Renal cortex interstitium (tissue), 11 donors: ENCODE measurements around the gene CCP110. TPM values are rescaled to one million over a fixed set of nuclear protein-coding genes. Genes with fewer than 3 reads are reported as not detected.
"Not testable (repeated sequence)": the region's sequence is repeated elsewhere in the genome, so short reads cannot be mapped to it uniquely, and the experiment has no call there.

ENCODE experiments used
- DNase-seq, 11 donors: peaks; one replicate each; pipeline ENCODE4 v3.0.0-alpha.2; 2013; ENCODE audit warnings: low read depth in 9 of 11, low spot score in 4 of 11; ENCODE audit errors: extremely low read depth in 1 of 11
- polyA plus RNA-seq, 3 donors: library from polyadenylated mRNA; unstranded; fragments of 120-200 nt; gene quantifications; one replicate each; pipeline ENCODE4 v1.2.1, GENCODE V29; 2013; ENCODE audit not compliant: insufficient read length in 3 of 3

Gene CCP110
- polyA plus RNA-seq, 3 donors, result 22.8 to 37.1 (median 29.9) TPM

DNA sequence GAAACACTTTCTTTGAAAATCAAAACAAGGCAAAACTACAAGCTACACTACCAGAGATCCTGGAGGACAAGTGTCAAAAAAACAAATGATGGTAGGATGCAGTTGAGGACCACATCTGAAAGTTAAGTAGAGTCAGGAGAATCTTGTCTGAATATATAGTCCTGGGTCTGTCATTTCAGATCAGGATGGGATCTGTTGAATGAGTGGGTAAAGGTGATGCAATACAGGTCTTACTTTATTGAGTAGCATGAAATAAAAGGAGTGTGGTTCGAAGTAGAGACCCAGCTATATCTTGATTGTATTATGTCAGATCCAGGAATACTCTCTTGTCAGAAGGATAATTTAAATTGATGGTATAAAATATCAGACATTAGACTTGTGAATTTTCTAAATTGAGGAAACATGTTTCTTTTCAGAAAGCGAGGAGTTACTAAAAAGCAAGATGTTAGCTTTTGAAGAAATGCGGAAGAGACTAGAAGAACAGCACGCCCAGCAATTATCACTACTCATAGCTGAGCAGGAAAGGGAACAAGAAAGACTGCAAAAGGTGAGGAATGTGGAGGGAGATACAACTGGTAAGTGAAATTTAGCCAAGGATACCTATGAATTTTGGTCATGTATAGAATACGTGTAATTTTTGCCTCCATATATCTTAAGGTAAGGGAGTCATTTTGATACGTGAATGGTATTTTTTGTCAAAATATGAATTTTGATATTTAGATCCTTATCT, 16.7 kb downstream of the CCP110 start:
- no peak for DNase-seq

DNA sequence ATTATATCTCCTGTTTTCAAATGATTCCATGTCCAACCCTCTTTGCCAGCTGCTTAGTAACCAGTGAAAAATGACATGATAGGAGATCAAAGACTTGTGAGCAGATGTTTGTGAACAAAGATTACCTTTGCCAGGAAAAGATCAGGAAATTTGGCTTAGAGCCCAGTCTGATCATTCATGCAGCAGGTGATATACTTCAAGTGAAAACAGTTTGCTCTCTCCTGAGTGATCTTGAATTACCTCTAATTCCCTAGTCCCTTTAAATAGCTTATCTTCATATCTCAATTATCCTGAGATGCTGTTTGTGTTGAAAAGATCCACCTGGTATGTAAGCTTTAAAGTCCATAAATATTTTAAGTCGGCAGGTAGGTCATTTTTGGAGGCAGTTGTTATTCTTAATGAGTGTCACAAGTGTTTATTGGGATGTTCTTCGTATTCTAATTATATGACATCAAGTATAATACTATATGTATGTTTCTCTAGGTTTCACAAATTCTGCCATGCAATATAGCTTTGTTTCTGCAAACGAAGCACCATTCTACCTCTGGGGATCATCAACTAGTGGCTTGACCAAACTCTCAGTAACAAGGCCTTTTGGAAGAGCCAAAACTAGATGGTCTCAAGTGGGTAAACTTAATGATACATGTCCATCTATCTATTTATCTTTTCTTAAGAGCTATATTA, 18.5 kb downstream of the CCP110 start:
- DNase-seq, result no peak

DNA sequence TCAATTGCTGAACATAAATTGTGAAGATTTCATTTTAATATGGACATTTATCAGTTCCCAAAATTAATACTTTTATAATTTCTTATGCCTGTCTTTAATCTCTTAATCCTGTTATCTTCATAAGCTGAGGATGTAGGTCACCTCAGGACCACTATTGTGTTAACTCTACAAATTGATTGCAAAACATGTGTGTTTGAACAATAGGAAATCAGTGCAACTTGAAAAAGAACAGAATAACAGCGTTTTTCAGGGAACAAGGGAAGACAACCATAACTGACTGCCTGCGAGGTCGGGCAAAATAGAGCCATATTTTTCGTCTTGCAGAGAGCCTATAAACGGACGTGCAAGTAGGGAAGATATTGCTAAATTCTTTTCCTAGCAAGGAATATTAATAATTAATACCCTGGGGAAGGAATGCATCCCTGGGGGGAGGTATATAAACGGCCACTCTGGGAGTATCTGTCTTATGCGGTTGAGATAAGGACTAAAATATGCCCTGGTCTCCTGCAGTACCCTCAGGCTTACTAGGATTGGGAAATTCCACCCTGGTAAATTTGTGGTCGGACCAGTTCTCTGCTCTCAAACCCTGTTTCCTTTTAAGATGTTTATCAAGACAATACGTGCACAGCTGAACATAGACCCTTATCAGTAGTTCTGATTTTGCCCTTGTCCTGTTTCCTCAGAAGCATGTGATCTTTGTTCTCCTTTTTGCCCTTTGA, 19.7 kb downstream of the CCP110 start:
- DNase-seq, result not testable (repeated sequence)

DNA sequence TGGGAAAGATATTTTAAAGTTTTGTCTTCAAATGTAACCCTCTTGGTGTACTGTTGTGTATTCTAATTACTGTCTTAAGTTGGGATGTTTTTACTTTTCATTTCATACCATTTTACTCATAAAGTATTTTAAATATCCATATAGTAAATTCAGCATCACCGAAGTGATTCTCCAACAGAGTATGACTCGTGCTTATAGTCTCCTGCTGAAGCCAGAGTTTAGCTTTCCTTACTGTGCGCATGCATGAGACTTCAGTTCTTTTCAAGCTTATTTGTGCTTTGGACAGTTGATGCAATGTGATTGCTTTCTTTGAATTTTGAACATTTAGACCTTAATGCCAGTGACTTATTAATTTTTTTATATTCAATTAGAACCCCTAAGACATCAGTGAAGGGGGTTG, 24.4 kb downstream of the CCP110 start:
- no peak for DNase-seq

DNA sequence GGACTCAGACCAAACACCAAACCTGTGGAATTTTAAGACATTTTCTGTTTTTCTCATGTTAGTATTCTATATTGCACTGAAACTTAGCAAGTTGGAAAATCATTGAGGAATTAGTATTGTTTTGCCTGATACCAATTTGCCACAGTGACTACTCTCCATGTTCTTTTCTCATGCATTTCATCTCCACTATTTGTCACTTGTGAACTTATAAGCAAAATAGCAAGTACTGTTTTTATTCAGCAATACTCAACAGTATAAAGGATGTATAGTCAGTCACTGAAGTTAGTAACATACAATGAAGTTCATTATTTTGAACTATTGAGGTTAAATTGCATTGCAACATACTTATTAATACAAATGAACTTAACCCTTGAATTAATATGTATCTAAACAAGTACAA, 25.9 kb downstream of the CCP110 start:
- DNase-seq, result no peak

DNA sequence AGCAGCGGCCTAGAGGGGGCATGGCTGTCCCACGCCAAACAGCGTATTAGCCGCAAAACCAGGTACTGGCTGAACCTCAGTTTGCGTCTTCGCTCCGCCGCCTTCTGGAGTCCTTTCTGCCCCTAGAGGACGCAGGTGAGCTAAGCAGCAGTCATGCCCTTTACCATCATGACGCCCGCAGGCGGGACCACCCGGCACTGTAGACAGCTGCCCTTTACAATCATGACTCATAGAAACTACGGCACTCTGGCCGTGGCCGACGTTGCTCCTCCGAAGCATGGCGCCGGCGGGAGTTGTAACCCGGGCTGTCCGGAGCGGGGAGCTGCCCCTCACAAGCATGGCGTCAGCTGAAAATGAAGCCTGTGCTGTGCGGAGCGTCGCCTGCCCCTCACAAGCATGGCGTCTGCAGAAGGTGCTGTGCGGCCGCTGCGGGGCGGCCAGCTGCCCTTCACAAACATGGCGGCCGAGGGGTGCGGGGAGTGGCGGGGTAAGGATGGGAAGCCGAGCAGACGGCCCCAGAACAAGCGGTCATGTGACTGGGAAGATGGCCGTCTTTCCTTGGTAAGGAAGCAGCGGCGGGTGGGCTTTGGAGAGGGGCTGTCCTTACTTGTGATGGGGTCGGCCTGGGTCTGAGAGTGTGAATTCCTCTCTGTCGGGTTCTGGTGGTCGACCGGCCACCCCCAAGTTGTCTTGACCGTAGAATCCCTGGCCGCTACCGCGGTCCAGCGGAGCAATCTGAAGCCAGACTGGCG, 31.6 kb downstream of the CCP110 start, which contains the start of gene VPS35L:
TSS of gene VPS35L (plus strand) at position 518 of the 752 bp plus-strand sequence. CDS start at position 545, 27 bp downstream.
- peak; percentile 96 to 99 (median 98) for DNase-seq

DNA sequence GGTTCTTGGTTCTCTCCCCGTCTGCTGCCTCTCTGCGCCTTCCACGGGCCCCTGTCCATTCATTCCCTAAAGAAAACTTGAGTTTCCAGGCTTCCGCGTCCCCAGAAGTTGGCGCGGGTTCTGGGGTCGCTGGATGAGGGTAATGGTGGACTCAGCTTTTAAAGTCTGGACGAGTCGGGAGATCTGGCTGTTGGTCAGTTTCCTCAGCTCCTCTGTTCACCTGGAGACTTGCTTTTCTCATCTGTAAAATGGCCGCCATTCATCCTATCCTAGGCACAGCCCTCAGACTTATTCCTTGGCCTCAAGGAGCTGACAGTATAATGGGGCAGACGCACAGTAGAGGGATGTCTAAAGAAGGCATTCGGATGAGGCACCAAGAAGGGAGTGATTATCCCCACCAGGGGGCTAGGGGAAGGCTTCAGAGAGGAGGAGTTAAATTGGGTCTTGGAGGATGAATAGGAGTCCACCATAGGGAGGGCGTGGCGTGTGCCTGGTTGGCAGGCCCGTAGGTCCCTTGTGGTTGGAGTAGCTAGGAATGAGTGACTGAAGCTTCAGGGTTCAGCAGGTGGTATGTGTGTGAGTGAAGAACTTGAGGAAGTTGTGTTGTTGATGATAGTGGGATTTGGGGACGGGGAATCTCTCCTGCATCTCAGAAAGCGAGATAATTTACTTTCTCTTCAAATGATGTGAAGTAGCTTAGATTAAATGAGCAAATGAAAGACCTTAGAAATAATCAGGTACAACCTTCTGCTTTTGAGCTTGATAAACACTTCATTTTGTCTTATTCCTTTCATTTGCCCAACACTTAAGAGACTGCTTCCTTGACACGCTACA, 32.4 kb downstream of the CCP110 start:
- peak in 3 of 11 donors; percentile 2 to 15 (median 15) for DNase-seq

DNA sequence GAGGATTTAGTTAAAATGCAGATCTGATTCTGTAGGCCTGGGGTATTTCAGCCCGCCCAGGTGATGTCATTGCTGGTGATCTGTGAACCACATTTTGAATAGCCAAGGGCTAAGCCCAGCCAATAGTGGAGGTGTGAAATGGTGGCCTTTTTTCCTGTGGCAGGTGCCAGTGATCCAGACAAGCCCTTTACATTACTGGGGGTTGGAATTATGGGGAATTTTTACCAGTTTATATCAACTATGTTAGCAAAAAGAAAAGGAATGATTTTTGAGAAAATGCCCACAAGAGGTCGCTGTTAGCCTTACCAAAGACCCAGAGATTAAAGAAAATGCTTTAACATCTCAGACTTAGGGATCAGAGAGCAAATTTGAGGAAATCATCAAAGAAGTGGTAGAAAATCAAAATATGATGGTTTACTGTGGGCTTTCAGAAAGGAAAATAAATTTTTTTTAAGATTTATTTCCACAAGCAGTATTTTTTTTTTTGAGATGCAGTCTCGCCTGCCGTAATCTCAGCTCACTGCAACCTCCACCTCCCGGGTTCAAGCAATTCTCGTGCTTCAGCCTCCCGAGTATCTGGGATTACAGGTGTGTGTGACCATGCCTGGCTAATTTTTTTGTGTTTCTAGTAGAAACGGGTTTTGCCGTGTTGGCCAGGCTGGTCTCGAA, 35.6 kb downstream of the CCP110 start:
- peak in 5 of 11 donors; percentile 26 to 53 (median 37) for DNase-seq

DNA sequence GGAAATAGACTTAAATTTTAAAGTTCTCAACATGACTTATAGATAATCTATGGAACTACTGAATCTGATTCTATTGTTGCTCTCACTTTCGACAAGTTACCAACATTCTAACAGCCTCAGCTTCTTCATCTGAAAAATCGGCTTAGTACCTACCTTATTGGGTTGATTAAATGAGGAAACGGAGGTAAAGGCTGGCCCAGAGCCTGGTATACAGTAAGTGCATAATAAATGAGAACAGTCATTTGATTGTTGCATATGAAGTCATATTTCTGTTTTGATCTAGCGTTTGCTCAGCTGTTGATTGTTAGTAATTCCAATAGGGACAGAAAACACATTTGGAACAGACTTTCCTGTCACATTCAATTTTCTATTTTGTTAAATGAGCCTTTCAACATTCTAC, 36.3 kb downstream of the CCP110 start:
- no peak for DNase-seq

DNA sequence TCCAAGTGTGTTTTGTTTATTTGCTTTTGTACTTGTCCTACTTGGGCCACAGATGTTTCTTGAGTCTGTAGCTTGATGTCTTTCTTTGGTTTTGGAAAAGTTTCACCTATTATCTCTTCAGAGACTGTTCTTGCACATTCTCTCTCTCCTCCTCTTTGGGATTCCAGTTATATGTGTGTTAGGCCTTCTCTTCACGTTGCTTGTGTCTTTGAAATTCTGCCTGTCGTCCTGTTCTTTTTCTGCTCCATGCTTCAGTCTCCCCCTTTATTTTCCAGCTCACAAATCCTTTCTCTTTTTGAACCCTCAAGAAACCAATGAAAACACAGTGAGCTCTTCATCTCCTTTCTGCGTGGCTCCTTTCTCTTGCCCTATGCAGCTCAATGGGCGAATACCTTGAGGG, 39.6 kb downstream of the CCP110 start:
- DNase-seq, result no peak

DNA sequence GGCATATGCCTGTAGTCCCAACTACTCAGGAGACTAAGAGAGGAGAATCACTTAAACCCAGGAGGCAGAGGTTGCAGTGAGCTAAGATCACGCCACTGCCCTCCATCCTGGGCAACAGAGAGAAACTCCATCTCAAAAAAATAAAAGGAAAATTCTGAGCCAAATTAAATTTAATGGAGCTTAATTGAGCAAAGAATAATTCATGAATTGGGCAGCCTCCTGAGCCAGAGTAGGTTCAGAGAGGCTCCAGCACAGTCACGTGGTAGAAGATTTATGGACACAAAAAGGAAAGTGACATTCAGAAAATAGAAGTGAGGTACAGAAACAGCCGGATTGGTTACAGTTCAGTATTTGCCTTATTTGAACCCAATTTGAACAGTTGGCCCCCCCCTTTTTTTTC, 42.6 kb downstream of the CCP110 start:
- no peak for DNase-seq

DNA sequence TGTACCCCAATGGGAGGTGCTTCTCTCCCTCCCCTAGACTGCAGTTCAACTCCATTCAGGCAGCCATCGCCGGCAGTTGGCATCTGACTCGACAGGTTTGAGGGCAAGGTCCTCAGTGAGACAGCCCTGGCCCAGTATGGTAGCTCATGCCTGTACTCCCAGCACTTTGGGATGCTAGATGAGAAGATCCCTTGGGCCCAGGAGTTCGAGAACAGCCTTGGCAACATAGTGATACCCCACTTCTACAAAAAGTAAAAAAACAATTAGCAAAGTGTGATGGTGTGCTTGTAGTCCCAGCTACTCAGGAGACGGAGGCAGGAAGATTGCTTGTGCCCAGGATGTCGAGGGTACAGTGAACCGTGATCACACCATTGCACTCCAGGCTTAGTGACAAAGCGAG, 43.8 kb downstream of the CCP110 start:
- no peak for DNase-seq

DNA sequence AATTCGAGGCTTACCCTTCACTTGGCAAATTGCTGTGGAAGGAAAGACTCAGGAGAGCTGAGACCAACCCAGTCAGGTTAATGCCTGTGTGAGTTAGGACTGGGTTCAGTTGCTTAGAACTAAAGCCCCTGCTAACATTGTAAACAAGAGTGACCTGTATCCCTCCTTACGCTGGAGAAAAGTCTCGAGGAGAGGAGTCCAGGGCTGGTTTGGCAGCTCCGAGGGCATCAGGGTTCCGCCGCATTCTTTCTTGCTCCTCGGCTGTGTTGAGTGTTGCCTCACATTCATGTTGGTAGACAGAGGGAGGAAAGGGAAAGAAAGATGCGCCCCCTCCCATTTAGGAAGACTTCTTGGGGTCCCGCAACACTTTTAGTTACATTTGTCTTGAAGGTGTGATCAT, 50.3 kb downstream of the CCP110 start:
- no peak for DNase-seq

DNA sequence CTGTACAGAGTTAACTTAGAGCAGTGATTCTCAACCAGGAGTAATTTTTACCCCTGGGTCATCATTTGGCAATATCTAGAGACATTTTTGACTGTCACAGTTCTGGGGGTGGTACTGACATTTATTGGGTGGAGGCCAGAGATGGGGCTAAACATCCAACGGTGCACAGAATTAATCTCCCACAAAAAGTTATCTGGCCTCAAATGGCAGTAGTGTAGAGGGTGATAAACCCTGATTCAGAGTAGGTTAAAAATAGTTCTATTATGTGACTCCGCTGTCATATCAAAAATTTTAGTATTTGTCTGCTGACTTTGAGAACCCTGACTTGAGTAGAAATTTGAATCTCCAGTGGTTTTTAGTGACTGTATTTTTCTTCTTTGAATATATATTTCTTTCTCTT, 50.9 kb downstream of the CCP110 start:
- DNase-seq, result no peak

DNA sequence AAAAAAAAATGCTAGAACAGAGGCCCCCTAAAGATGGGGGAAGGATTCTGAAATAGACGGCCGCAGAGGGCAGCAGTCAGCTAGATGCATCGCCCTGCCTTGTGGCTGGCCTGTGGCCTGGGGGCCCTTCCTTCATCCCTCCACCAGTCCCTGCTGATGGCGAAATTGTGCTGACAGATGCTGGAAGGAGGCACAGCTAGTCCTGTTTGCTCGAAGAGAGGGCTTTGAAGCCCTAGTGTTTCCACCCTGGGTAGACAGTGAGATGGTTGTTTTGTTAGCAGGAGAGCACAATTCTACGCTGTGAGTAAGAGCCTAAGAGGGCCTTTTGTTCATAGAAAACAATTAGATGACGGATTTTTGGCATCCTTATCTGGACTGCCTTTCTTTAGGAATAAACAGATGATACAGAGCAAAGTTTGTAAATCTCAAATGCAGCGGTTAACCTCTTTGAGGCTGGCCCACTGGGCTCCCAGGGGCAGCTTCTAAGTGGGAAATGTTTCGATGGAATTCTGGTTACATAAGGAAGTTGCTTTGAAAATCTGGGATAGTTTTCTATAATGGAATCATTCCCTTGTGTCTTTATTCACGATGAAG, 54.7 kb downstream of the CCP110 start:
- DNase-seq, result no peak

DNA sequence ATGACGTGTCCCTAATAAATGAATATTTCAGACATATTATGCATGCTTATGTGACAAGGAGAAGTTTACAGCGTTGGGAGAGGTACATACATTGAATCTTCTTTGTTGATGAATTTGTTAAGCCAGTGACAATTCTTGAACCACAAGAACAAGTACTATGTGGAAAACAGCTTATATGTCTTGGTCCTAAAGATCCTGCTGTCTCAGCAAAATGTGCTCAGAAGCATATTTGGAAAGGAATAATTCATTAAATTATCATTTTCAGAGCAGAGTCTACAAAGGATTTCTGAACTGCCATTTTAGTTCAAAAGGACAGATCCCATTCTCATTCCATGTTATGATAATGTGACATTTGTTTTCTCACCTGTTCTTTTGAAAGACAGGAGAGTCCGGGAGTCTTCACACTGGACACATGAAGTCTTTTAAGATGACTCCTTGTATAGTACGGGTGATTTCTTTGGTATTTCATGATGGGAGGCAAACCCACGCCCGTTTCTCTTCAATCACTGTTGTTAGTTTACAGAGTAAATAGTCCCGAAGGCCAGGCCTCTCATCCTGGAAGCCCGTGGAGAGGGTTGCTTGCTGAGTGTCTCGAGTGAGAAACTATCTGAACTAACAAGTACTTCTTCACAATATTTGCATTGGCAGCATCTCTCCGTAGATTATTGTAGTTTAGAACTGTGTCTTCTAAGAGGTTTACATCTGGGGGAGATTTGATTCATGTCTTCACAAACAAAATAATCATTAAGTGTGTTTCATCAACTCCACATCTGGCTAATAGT, 58.5 kb downstream of the CCP110 start:
- no peak for DNase-seq
